GM13976 (cell line): ENCODE data around the gene NPAS3.

Source experiments
- DNase-seq: peaks from one replicate; pipeline ENCODE4 v3.0.0; 2012; ENCODE audit warnings: low spot score
- CTCF ChIP-seq: IDR thresholded peaks from 2 replicates; pipeline ENCODE4 v1.5.1; 2012; ENCODE audit warnings: borderline replicate concordance, mild to moderate bottlenecking; ENCODE audit not compliant: insufficient read depth; ENCODE audit errors: extremely low read depth, missing control alignments, control extremely low read depth
- in situ Hi-C: fragments of 300-500 bp; cut with MboI; formaldehyde crosslinking; loops from one replicate; pipeline ENCODE4 v1.12.0; 2022; ENCODE audit warnings: low sequenced_read_pairs, mixed read lengths, inconsistent platforms; ENCODE audit not compliant: unreplicated experiment

NPAS3 gene

DNA sequence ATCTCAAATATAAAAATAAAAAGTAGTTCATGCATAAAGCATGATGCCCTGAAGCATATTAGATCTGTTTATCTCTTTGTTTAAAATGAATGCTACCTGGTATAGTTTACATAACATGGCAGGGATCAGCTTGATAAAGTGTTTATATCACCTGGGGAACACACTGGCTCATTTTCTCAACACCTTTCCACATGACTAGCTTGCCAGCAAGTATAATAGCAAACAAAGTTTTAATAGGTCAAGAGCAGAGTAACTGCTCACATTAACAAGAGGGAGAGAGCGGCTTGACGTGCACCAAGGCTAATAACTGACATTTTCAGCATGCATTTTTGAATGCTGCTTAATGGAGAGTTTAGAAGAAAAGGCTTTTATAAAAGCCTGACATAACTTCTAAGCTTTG lies 765.8 kb downstream of the NPAS3 start:
- no peak for TF ChIP-seq CTCF
- in situ Hi-C loops, result no loop called here
- DNase-seq, result no peak

DNA sequence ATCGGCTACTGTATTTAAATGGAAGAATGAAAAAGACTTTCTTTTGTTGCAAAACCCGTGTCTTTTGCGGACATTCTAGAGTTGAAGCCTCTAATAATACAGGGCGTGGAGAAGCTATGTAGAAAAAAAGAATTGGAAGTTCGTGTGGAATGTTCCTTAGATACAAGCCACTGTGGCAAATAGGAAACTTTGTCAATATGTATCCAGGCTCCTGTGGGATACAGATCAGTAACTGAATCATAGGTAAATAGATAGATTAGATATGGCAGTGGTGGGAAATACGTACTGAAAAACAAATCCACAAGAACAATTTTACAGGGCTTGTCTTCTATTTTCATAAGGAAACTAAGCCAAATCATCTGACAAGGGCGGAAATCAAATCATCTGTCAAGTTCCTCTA lies 766.8 kb downstream of the NPAS3 start:
- in situ Hi-C loops, result no loop called here
- no peak for TF ChIP-seq CTCF
- DNase-seq, result no peak

GRCh38 chr14:33707716-33708115 lies 769.0 kb downstream of the NPAS3 start:
- DNase-seq, result no peak
- in situ Hi-C loops, result no loop called here
- no peak for TF ChIP-seq CTCF

- no peak for DNase-seq
- in situ Hi-C loops, result no loop called here
- no peak for TF ChIP-seq CTCF
Measured at GRCh38 chr14:33709283-33709682, 770.6 kb downstream of the NPAS3 start.

- in situ Hi-C loops, result no loop called here
- no peak for DNase-seq
- TF ChIP-seq CTCF, result no peak
Measured at GRCh38 chr14:33709711-33710110, 771.0 kb downstream of the NPAS3 start.

DNA sequence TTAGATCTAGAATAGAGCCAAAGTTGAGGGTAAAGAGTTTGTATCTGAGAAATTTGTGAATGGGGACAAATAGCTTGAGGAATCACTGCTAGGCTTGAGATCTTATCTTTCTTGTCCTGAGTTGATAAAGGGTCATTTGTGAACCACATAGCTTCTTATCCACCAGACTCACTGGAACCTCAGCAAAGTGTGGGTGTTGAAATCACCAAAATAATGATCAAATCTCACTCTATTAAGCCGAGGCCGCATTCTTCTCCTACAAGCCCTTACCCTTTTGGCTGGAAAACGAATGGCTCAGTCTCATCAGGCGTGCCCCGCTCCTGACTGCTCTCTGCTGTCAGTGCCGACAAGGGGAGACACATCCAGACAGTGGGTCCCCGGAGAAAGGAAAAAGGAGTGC lies 771.6 kb downstream of the NPAS3 start:
- in situ Hi-C loops, result no loop called here
- TF ChIP-seq CTCF, result no peak
- DNase-seq, result no peak

DNA sequence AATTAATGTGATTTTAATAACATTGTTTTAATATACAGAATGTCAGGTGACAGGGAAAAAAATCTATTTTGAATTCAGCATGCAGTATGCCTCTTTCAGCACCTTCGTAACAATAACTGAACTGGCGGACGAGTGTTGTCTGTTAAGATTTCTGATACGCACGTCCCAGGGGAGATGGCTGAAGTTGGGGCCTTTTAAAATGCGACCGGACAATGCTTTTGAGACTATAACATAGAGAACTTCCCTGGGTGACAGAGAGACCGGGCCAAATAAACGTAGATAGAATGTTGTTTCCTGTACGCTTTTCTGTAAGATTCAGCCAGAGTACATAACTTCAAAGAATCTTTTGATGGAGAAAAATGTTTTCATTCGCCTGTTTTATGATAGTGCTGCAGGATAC lies 772.5 kb downstream of the NPAS3 start:
- no peak for DNase-seq
- TF ChIP-seq CTCF, result no peak
- in situ Hi-C loops, result no loop called here
